Astrocyte of the spinal cord (primary cell): ENCODE data around the gene ARHGAP15.

Experiments used
- DNase-seq: peaks from one replicate; pipeline ENCODE4 v3.0.0; 2011; ENCODE audit warnings: low read depth, low spot score
- H3K4me3 ChIP-seq: 2 replicates; pipeline ENCODE4 v1.5.1; 2011; ENCODE audit warnings: low read depth, mild to moderate bottlenecking, low read length, moderate library complexity
- in situ Hi-C: cut with HindIII; loops from 2 replicates; pipeline ENCODE4 v1.10.0; 2017; ENCODE audit warnings: low sequenced_read_pairs
- TF ChIP-seq, protein P1 (sequence below): IDR thresholded peaks from 2 replicates; pipeline ENCODE4 v1.5.1; 2012; ENCODE audit warnings: low read depth, mild to moderate bottlenecking, low read length, inconsistent platforms

ARHGAP15 gene

DNA sequence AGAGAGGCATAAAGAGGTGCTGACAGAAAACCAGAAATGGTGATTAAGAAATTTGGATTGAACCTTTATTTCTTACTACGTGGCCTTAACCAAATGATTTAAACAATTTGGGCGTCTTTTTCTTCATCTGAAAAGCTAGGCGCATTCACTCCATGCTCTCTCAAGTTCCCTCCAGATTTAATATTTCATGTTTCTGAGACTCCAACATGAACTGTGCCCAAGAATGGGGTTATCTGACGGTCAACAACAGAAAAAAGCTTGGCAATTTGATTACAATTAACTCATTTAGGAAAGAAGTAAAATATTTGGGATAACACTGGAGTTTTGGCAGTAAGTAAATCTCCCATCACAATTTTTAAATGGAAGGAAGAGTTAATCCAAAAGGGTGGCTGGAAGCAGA lies 345.4 kb downstream of the ARHGAP15 start:
- TF ChIP-seq, protein P1, sequence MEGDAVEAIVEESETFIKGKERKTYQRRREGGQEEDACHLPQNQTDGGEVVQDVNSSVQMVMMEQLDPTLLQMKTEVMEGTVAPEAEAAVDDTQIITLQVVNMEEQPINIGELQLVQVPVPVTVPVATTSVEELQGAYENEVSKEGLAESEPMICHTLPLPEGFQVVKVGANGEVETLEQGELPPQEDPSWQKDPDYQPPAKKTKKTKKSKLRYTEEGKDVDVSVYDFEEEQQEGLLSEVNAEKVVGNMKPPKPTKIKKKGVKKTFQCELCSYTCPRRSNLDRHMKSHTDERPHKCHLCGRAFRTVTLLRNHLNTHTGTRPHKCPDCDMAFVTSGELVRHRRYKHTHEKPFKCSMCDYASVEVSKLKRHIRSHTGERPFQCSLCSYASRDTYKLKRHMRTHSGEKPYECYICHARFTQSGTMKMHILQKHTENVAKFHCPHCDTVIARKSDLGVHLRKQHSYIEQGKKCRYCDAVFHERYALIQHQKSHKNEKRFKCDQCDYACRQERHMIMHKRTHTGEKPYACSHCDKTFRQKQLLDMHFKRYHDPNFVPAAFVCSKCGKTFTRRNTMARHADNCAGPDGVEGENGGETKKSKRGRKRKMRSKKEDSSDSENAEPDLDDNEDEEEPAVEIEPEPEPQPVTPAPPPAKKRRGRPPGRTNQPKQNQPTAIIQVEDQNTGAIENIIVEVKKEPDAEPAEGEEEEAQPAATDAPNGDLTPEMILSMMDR = no peak
- H3K4me3 ChIP-seq = no peak overlapping the region
- in situ Hi-C loops = no loop called here
- DNase-seq = no peak

DNA sequence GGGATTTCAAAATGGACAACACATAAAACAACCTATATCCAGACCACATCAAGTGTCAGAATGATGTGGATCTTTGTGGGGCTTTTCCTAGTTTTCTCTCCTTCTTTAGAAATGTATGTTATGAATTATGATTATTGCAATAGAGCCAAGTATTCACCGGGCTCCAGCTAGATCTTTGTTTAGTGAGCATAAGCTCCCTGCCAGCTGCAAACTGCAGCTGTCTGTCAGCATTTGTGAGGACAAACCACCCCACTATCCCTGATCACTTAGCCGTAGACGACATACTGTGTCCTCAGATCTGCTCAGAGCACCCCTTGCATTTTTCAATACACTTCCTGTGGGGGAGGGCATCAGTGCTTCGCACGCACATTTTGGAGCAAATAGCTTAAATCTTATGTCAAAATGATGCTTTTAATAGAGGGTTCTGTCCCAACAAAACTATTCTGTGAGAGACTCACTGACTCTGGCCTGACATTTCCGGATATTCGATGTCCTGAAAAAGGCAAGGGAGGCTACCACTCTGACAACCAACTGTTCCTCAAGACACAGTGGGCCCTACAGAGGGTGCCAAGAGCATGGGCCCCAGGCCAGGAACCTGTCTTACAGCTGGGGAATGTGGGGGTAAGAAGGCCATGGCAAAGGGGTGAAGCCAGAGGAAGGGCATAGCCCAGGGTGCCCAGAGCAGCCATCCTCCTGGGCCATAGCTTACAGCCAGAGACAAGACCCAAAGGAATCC lies 346.0 kb downstream of the ARHGAP15 start:
- TF ChIP-seq, protein P1 = no peak
- in situ Hi-C loops = no loop called here
- DNase-seq = no peak
- H3K4me3 ChIP-seq = no peak overlapping the region

DNA sequence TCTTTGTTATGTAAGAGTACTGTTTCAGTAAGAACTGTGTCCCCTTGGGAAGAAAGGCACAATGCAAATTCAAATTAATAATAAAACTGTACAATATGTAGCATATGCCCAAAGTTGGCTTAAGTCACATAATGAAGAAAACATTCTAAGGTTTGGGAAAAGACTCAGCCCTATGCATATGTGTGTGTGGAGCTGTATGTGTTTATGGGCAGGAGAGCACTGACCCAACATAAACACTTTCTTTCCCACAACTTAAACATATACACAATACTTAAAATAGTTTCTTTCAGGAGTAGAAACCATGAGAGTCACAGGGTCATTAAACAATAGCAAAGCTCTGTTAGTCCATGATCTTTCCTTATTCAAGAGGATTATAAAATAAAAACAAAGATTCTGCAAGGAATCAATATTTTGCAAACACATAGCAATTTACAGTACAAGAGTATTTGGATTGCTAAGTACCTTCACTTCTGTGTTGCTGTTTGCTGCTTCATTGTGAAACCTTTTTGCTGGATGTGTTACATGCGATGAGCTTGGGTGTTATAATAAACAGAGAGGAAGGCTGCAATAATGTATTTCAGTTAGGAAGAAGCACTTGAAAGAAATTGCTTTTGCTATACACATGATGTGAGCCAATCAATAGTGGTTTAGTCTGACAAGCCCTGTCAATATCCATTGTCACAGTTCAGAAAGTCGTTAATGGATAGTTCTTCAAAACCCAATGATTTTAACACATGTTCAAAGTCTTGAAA lies 347.3 kb downstream of the ARHGAP15 start:
- TF ChIP-seq, protein P1 = no peak
- no peak overlapping the region for H3K4me3 ChIP-seq
- peak; percentile 38 for DNase-seq
- in situ Hi-C loops = no loop called here

DNA sequence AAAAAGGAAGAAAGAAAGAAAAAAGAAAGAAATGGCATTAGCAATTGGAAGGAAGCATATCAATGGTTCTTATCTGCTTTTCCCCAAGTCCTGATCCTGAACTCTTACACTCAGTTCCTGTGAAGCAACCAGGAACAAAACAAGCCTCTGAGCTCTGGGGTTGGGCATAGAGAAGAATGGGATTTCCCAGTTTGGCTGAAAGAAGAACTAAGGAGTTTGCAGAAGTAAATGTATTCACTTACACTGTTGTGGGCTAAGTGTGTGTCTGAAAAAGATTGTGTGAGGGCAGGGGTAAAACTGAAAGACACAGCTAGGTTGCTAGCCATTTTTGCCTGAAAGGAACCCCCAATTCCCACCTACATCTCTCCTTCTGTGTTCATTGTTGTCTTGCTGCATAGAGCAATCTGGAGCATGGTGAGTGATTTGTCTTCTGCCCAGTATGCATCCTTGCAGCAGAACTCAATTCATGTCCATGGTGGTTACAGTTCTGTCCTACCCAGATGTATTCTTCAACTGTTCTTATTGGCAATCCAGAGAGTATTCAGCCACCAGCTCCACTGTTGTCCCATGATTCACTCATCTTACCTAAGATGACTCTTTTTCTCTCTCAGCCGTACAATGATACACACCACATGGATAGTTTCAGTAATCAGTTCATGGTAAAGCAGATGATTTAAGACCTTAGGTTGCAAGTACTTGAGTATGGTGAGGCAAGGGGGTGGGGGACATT lies 348.7 kb downstream of the ARHGAP15 start:
- in situ Hi-C loops = no loop called here
- DNase-seq = no peak
- H3K4me3 ChIP-seq = no peak overlapping the region
- TF ChIP-seq, protein P1 = no peak

DNA sequence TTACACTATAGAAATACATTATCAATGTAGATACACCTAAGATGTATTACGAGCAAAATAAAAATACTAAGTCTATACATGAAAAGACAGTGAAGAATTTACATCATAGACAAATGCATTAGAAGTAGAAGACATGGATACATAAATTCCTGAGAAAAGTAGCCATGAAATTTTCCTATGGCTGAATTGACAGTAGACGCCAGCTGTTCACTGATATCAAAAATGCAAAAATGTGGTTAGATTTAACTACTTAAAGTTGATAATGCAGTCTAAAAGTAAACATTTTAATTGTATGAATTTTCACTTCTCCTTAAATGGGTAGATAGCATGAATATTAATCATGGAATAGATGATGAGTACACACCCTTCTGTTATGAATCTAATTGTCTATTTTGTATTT lies 350.9 kb downstream of the ARHGAP15 start:
- in situ Hi-C loops = no loop called here
- no peak overlapping the region for H3K4me3 ChIP-seq
- DNase-seq = no peak
- TF ChIP-seq, protein P1 = no peak

DNA sequence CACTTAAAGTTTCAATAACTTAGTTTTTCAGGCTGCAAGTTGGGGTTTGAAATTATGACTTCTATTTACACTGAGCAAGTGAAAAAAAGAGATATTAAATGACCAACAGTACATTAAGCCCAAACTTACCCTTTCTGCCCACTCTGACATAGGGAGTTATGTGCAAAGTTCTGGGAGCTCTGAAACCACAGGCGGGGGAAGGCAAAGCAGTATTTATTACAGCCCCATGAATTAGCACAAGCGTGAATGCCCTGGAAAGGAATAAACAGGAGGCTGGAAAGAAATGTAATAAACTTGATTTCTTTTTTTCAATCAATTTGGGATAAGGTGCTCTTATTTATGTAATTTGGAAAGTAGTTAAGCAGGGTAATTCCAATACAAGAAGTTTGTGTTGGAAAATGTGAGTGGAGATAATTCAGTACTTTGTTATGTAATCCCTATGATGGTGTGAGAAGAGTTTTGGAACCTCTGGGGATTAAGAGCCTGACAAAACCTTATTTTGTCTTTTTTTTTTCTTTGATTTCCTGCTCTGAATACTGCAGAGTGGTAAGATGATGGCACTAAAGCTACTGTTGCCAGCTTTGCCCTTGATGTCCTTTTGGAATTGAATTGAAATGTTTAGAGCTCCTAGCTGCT lies 351.5 kb downstream of the ARHGAP15 start:
- no peak overlapping the region for H3K4me3 ChIP-seq
- no peak for DNase-seq
- TF ChIP-seq, protein P1 = no peak
- in situ Hi-C loops = no loop called here
